IMR-90 (cell line): Measurements from ENCODE around the gene PHC3. TPM values are rescaled to one million over a fixed set of nuclear protein-coding genes. Genes with fewer than 3 reads are reported as not detected.
A peak's percentile ranks its signal among the peaks of the same experiment; 100 is the strongest.

Experiments
- ATAC-seq: fragments of 200-7000 bp; cut with Tn5 transposase; 2 replicates; pipeline ENCODE4 v1.9.1; 2020; ENCODE audit warnings: low read depth, mild to moderate bottlenecking, moderate library complexity
- BruUV-seq: library from RNA; stranded (reverse); fragments of 400-500 nt; replicated peaks from 2 replicates; lab custom pipeline; 2021; lab: Mats Ljungman, UMichigan
- CTCF ChIA-PET: fragments of 300-600 bp; formaldehyde crosslinking; extraction: SDS; loops from one replicate; lab custom pipeline; 2021; ENCODE audit warnings: antibody characterized with exemption; lab: Yijun Ruan, JAX
- POLR2A ChIA-PET: fragments of 300-600 bp; sonication (Branson Sonifier 250); formaldehyde crosslinking; loops from one replicate; lab custom pipeline; 2022; ENCODE audit warnings: antibody characterized with exemption; ENCODE audit not compliant: unreplicated experiment; lab: Charles Lee
- DNase-seq: peaks from one replicate; pipeline ENCODE4 v3.0.0; 2013
- H2AFZ ChIP-seq: replicated peaks from 2 replicates; pipeline ENCODE3; 2013; ENCODE audit warnings: low read length, mild to moderate bottlenecking; ENCODE audit not compliant: poor library complexity
- H2AK5ac ChIP-seq: 2 replicates; pipeline ENCODE4 v1.6.1; 2013; ENCODE audit warnings: low read depth, low read length, inconsistent platforms
- H2AK9ac ChIP-seq: replicated peaks from 2 replicates; pipeline ENCODE3; 2013; ENCODE audit warnings: mild to moderate bottlenecking, low read depth, low read length, moderate library complexity; ENCODE audit not compliant: poor library complexity
- H2BK120ac ChIP-seq: 2 replicates; pipeline ENCODE4 v1.6.1; 2013; ENCODE audit warnings: low read depth, low read length, inconsistent platforms
- H2BK15ac ChIP-seq: 3 replicates; pipeline ENCODE4 v1.6.1; 2013; ENCODE audit warnings: low read depth, low read length, inconsistent platforms
- H2BK20ac ChIP-seq: 2 replicates; pipeline ENCODE4 v1.6.1; 2013; ENCODE audit warnings: low read depth, mild to moderate bottlenecking, inconsistent platforms, low read length, moderate library complexity
- H2BK5ac ChIP-seq: 2 replicates; pipeline ENCODE4 v1.6.1; 2013; ENCODE audit warnings: mild to moderate bottlenecking, low read depth, low read length, inconsistent platforms; ENCODE audit not compliant: poor library complexity, severe bottlenecking
- H3K14ac ChIP-seq: replicated peaks from 2 replicates; pipeline ENCODE4 v1.6.1; 2013; ENCODE audit warnings: low read depth, low read length, inconsistent platforms
- H3K18ac ChIP-seq: 2 replicates; pipeline ENCODE4 v1.6.1; 2013; ENCODE audit warnings: low read depth, low read length, control low read depth
- H3K23ac ChIP-seq: 2 replicates; pipeline ENCODE4 v1.6.1; 2013; ENCODE audit warnings: low read depth, low read length, inconsistent platforms
- H3K27ac ChIP-seq: 2 replicates; pipeline ENCODE4 v1.5.1; 2013; ENCODE audit warnings: mild to moderate bottlenecking, control low read depth, low read length; ENCODE audit not compliant: insufficient read depth
- H3K27me3 ChIP-seq: 2 replicates; pipeline ENCODE4 v1.6.1; 2013; ENCODE audit warnings: low read length; ENCODE audit not compliant: control insufficient read depth, insufficient read depth
- H3K36me3 ChIP-seq: 2 replicates; pipeline ENCODE4 v1.6.1; 2013; ENCODE audit warnings: low read length, mixed read lengths; ENCODE audit not compliant: control insufficient read depth, insufficient read depth
- H3K4ac ChIP-seq: 2 replicates; pipeline ENCODE4 v1.6.1; 2013; ENCODE audit warnings: low read depth, low read length, inconsistent platforms
- H3K4me1 ChIP-seq: 2 replicates; pipeline ENCODE4 v1.6.1; 2013; ENCODE audit warnings: low read length, mixed read lengths; ENCODE audit not compliant: control insufficient read depth, insufficient read depth
- H3K4me2 ChIP-seq: 2 replicates; pipeline ENCODE4 v1.6.1; 2013; ENCODE audit warnings: low read depth, mild to moderate bottlenecking, control low read depth, low read length, moderate library complexity
- H3K4me3 ChIP-seq: 2 replicates; pipeline ENCODE4 v1.5.1; 2013; ENCODE audit warnings: low read depth, mild to moderate bottlenecking, control low read depth, low read length, moderate library complexity; ENCODE audit not compliant: insufficient read depth
- H3K56ac ChIP-seq: 2 replicates; pipeline ENCODE4 v1.6.1; 2013; ENCODE audit warnings: low read length, inconsistent platforms; ENCODE audit not compliant: insufficient read depth; ENCODE audit errors: extremely low read depth
- H3K79me1 ChIP-seq, 2 experiments: 2 replicates each; pipeline ENCODE4 v1.6.1; 2013; ENCODE audit warnings: low read length in 2 of 2, inconsistent platforms in 1 of 2, low read depth in 1 of 2
- H3K9ac ChIP-seq: 2 replicates; pipeline ENCODE4 v1.6.1; 2013; ENCODE audit warnings: low read depth, low read length, control low read depth
- H3K9me1 ChIP-seq: 2 replicates; pipeline ENCODE4 v1.6.1; 2013; ENCODE audit warnings: low read length, inconsistent platforms; ENCODE audit not compliant: insufficient read depth
- H3K9me3 ChIP-seq: 2 replicates; pipeline ENCODE4 v1.6.1; 2013; ENCODE audit warnings: low read length; ENCODE audit not compliant: control insufficient read depth, insufficient read depth
- H4K20me1 ChIP-seq: 2 replicates; pipeline ENCODE4 v1.6.1; 2013; ENCODE audit warnings: low read length, inconsistent platforms; ENCODE audit not compliant: insufficient read depth
- H4K5ac ChIP-seq: 2 replicates; pipeline ENCODE4 v1.6.1; 2013; ENCODE audit warnings: mild to moderate bottlenecking, low read depth, low read length, control low read depth
- H4K8ac ChIP-seq, 2 experiments: 2 replicates each; pipeline ENCODE4 v1.6.1; 2013; ENCODE audit warnings: low read depth in 2 of 2, low read length in 2 of 2, control low read depth in 1 of 2, inconsistent platforms in 1 of 2
- H4K91ac ChIP-seq: 2 replicates; pipeline ENCODE4 v1.6.1; 2013; ENCODE audit warnings: low read depth, low read length, inconsistent platforms; ENCODE audit not compliant: insufficient read depth
- BHLHE40 ChIP-seq: fragments of 150-350 bp; IDR thresholded peaks from 2 replicates; pipeline ENCODE4 v1.6.1; 2016; ENCODE audit warnings: mild to moderate bottlenecking, low read depth, low read length
- CEBPB ChIP-seq: IDR thresholded peaks from 2 replicates; pipeline ENCODE4 v1.6.1; 2012; ENCODE audit warnings: low read depth, low read length, improper control_type of control experiment
- CHD1 ChIP-seq: IDR thresholded peaks from 2 replicates; pipeline ENCODE4 v1.6.1; 2012; ENCODE audit warnings: low read depth, low read length, improper control_type of control experiment
- ELK1 ChIP-seq: fragments of 150-350 bp; IDR thresholded peaks from 2 replicates; pipeline ENCODE4 v1.6.1; 2016; ENCODE audit warnings: low read depth, mild to moderate bottlenecking, low read length, moderate library complexity, borderline replicate concordance
- FOS ChIP-seq: fragments of 150-350 bp; IDR thresholded peaks from 2 replicates; pipeline ENCODE4 v1.6.1; 2016; ENCODE audit warnings: low read depth, low read length
- MAFK ChIP-seq: IDR thresholded peaks from 2 replicates; pipeline ENCODE4 v1.6.1; 2012; ENCODE audit warnings: low read depth, low read length, improper control_type of control experiment
- MAZ ChIP-seq: IDR thresholded peaks from 2 replicates; pipeline ENCODE4 v1.6.1; 2012; ENCODE audit warnings: low read depth, mild to moderate bottlenecking, low read length, improper control_type of control experiment, moderate library complexity, borderline replicate concordance
- MXI1 ChIP-seq: IDR thresholded peaks from 2 replicates; pipeline ENCODE4 v1.6.1; 2012; ENCODE audit warnings: low read depth, mild to moderate bottlenecking, low read length, moderate library complexity, borderline replicate concordance
- NFE2L2 ChIP-seq: fragments of 150-350 bp; IDR thresholded peaks from 2 replicates; pipeline ENCODE4 v1.6.1; 2016; ENCODE audit warnings: low read depth, mild to moderate bottlenecking, low read length
- POLR2A ChIP-seq: IDR thresholded peaks from 2 replicates; pipeline ENCODE4 v1.6.1; 2012; ENCODE audit warnings: mild to moderate bottlenecking, low read depth, low read length
- RAD21 ChIP-seq: IDR thresholded peaks from 2 replicates; pipeline ENCODE4 v1.6.1; 2012; ENCODE audit warnings: low read length, improper control_type of control experiment
- RCOR1 ChIP-seq: IDR thresholded peaks from 2 replicates; pipeline ENCODE4 v1.6.1; 2012; ENCODE audit warnings: mild to moderate bottlenecking, low read length, improper control_type of control experiment; ENCODE audit not compliant: insufficient replicate concordance
- RFX5 ChIP-seq: IDR thresholded peaks from 2 replicates; pipeline ENCODE4 v1.8.0; 2012; ENCODE audit warnings: low read depth, mild to moderate bottlenecking, low read length, moderate library complexity
- SMC3 ChIP-seq: fragments of 150-350 bp; IDR thresholded peaks from 2 replicates; pipeline ENCODE4 v1.6.1; 2016; ENCODE audit warnings: low read depth, mild to moderate bottlenecking, antibody characterized with exemption, low read length, moderate library complexity
- WGBS, 2 experiments: methylation state at CpG; one replicate each; pipeline versions ENCODE4 v1.1.5 to v1.1.7; 2013; ENCODE audit warnings: missing lambda C conversion rate in 2 of 2; ENCODE audit not compliant: insufficient read length in 1 of 2; ENCODE audit errors: extremely low coverage in 2 of 2; 5-methylcytosine and 5-hydroxymethylcytosine counted together
- dilution Hi-C: fragments of 300-500 bp; cut with HindIII; formaldehyde crosslinking; loops from one replicate; pipeline ENCODE4 v1.14.3; 2018; ENCODE audit warnings: low sequenced_read_pairs; ENCODE audit not compliant: unreplicated experiment
- in situ Hi-C: fragments of 300-500 bp; cut with MboI; formaldehyde crosslinking; loops from 3 replicates; pipeline ENCODE4 v1.14.3; 2019; ENCODE audit warnings: low sequenced_read_pairs, inconsistent platforms, mixed read lengths
- intact Hi-C: fragments of 100-400 bp; cut with micrococcal nuclease; formaldehyde crosslinking; loops from 2 replicates; pipeline ENCODE4 v1.10.0; 2022
- polyA plus RNA-seq, 3 experiments: library from polyadenylated mRNA; depleted of rRNA; stranded (reverse); fragments of >200 nt; gene quantifications; 2 replicates each; pipeline ENCODE4 v1.2.3, GENCODE V29; 2012; ENCODE audit warnings: low replicate concordance in 1 of 3
- total RNA-seq: library from RNA; depleted of rRNA; stranded (reverse); fragments of >200 nt; gene quantifications from 2 replicates; pipeline ENCODE4 v1.2.3, GENCODE V29; 2012
- TF ChIP-seq, protein P1 (sequence below): fragments of 150-350 bp; IDR thresholded peaks from 2 replicates; pipeline ENCODE4 v1.6.1; 2017; ENCODE audit warnings: mild to moderate bottlenecking, antibody characterized with exemption, low read length, low read depth
- TF ChIP-seq, protein P2 (sequence below): conservative IDR thresholded peaks from 2 replicates; pipeline ENCODE4 v1.5.1; 2012; ENCODE audit warnings: mild to moderate bottlenecking, low read depth, low read length, improper control_type of control experiment

Gene PHC3
- total and polyA plus RNA-seq, 2 of the 4 experiments (the other 2 are of a cell fraction), result 18.3 to 26.3 TPM

DNA sequence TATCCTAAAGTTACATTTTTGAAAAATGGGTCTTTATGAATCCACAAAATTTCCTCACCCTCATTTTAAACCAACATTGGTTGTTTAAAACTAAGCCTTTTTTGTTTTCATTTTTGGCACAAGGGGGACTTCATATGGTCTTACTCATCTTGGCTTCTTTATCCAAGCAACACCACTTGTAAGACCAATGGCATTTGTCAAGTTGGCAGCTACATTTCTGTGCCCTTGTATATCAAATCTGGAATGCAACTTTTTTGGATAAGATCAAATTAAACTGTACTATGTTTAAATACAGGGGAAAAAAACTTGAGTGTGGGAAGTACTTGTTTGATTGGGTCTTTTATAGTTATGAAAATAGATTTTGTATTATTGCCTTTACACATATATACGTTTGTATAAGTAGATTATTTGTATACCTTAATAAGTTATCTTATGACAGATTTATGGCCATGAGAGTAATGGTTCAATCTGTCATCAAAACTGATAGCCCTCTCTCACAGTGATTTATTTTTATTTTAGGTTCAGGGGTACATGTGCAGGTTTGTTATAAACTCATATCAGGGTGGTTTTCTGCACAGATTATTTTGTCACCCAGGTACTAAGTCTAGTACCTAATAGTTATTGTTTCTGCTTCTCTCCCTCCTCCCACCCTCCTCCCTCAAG, 100.3 kb downstream of the PHC3 start:
- in situ Hi-C loops, result no loop called here

More for the DNA sequence above, 100.3 kb downstream of the PHC3 start:
- peak; percentile 72 for DNase-seq
- peaks cover 1% of the 10 kb centered on the region; the same call in 1 of the 2 replicates for H3K4me1 ChIP-seq
- no peak overlapping the region for H3K4me2 ChIP-seq
- H3K9ac ChIP-seq, result no peak overlapping the region
- H4K8ac ChIP-seq, result no peak overlapping the region
- H3K9me3 ChIP-seq, result no peaks in the 10 kb centered on the region
- no peak overlapping the region for H2BK15ac ChIP-seq
- H4K5ac ChIP-seq, result no peak overlapping the region
- no CpG with 5 or more reads among the region's 1 CpG for WGBS, 2 experiments
- no TSS peak for BruUV-seq
- no peak overlapping the region for H3K23ac ChIP-seq
- ChIA-PET POLR2A (interaction anchor here (0.6 kb wide), 1 partner anchor 587 kb away, joined by 3 read pairs; no protein-coding TSS in a partner anchor), CTCF (no interaction called here)
- H2AFZ ChIP-seq, result no peak overlapping the region
- no peak overlapping the region for H2AK5ac ChIP-seq
- H3K14ac ChIP-seq, result no peak overlapping the region
- TF ChIP-seq RFX5 (no peak), FOS (no peak), SMC3 (no peak), ELK1 (no peak), CEBPB (no peak), RCOR1 (no peak), NFE2L2 (no peak), CHD1 (no peak), MAFK (no peak), POLR2A (no peak), BHLHE40 (no peak), MXI1 (no peak), MAZ (no peak), RAD21 (no peak)
- TF ChIP-seq, protein P1, sequence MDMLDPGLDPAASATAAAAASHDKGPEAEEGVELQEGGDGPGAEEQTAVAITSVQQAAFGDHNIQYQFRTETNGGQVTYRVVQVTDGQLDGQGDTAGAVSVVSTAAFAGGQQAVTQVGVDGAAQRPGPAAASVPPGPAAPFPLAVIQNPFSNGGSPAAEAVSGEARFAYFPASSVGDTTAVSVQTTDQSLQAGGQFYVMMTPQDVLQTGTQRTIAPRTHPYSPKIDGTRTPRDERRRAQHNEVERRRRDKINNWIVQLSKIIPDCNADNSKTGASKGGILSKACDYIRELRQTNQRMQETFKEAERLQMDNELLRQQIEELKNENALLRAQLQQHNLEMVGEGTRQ, result no peak
- TF ChIP-seq, protein P2, sequence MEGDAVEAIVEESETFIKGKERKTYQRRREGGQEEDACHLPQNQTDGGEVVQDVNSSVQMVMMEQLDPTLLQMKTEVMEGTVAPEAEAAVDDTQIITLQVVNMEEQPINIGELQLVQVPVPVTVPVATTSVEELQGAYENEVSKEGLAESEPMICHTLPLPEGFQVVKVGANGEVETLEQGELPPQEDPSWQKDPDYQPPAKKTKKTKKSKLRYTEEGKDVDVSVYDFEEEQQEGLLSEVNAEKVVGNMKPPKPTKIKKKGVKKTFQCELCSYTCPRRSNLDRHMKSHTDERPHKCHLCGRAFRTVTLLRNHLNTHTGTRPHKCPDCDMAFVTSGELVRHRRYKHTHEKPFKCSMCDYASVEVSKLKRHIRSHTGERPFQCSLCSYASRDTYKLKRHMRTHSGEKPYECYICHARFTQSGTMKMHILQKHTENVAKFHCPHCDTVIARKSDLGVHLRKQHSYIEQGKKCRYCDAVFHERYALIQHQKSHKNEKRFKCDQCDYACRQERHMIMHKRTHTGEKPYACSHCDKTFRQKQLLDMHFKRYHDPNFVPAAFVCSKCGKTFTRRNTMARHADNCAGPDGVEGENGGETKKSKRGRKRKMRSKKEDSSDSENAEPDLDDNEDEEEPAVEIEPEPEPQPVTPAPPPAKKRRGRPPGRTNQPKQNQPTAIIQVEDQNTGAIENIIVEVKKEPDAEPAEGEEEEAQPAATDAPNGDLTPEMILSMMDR, result no peak
- no peaks in the 10 kb centered on the region for H3K79me1 ChIP-seq
- no peak overlapping the region for H2BK5ac ChIP-seq
- no peak overlapping the region for H2BK120ac ChIP-seq
- no peak overlapping the region for H4K91ac ChIP-seq
- no peaks in the 10 kb centered on the region for H3K9me1 ChIP-seq
- H3K27me3 ChIP-seq, result no peaks in the 10 kb centered on the region
- intact Hi-C loops (no loop called here), dilution Hi-C loops (no loop called here)
- no peak overlapping the region for H3K56ac ChIP-seq
- H3K4ac ChIP-seq, result no peak overlapping the region
- peaks cover 7% of the 10 kb centered on the region for H3K36me3 ChIP-seq
- H2BK20ac ChIP-seq, result no peak overlapping the region
- H2AK9ac ChIP-seq, result no peak overlapping the region
- no peak overlapping the region for H3K18ac ChIP-seq
- no peaks in the 10 kb centered on the region for H4K20me1 ChIP-seq
- no peak overlapping the region for H3K27ac ChIP-seq
- ATAC-seq, result peak; percentile 61
- H3K4me3 ChIP-seq, result no peak overlapping the region
